ENCODE data around the gene PTPRD.

PTPRD gene

DNA sequence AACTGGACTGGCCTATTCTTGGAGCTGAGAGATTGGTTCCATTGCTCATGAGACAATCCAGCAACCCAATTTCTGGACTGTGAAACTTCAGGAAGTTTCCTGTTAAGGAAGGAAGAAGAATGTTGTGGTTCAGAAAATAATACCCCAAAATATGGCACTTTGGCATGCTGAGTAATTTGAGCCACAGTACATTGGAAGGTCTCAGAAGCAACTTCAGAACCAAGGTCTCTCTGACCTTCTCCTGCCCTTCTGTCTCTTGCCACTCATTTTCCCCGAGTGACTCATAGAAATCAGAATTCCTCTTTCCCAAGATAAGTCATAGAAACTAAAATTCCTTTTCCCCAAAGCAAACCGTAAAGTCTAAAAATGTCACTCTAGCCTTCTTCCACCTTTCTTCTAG is 1366.1 kb downstream of the PTPRD start:
- TF ChIP-seq, protein P1, sequence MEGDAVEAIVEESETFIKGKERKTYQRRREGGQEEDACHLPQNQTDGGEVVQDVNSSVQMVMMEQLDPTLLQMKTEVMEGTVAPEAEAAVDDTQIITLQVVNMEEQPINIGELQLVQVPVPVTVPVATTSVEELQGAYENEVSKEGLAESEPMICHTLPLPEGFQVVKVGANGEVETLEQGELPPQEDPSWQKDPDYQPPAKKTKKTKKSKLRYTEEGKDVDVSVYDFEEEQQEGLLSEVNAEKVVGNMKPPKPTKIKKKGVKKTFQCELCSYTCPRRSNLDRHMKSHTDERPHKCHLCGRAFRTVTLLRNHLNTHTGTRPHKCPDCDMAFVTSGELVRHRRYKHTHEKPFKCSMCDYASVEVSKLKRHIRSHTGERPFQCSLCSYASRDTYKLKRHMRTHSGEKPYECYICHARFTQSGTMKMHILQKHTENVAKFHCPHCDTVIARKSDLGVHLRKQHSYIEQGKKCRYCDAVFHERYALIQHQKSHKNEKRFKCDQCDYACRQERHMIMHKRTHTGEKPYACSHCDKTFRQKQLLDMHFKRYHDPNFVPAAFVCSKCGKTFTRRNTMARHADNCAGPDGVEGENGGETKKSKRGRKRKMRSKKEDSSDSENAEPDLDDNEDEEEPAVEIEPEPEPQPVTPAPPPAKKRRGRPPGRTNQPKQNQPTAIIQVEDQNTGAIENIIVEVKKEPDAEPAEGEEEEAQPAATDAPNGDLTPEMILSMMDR (IDR thresholded peaks at IDR 0.05; ENCODE audit: borderline replicate concordance, control extremely low read depth, extremely low read depth, insufficient read depth, missing control alignments) = no peak
- in situ Hi-C loops (cut with MboI; ENCODE audit: low sequenced_read_pairs, unreplicated experiment) = no loop called here
- DNase-seq (ENCODE audit: low spot score) = no peak

DNA sequence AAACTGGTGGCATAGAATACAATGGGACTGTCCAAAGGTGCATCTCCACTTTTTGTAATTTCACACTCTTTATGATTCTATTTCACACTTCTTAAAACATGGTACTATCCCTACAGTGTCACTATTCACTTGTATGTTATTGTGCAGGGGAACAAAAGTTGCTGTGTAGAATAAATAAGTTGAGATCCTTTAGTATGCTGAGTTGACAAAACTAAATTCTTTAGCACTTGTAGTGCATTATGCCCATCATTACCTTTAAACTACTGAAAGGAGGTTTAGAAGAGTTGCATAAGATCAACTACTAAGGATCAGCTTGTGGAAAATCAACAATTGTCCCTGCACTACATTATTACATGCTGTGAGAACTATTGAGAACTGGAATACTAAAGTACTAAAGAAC is 1380.9 kb downstream of the PTPRD start:
- in situ Hi-C loops (cut with MboI; ENCODE audit: low sequenced_read_pairs, unreplicated experiment) = no loop called here
- DNase-seq (ENCODE audit: low spot score) = no peak

DNA sequence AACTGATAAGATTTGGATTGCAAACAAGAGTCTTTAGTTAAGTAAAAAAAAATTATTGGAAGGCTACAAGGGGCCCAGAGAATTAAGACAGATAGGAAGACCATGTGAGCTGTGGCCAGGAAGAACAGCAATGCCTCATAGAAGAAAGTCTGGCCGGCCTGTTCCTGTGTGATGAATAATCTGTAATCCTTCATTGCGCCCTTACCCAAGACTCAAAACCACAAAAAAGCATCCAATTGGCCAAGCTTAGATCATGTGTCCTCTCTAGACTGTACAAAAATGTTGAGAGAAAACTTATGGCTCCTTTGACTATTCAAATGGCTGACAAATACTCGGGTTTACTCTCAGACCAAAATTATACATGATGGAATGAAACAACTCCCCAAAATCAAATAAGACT is 1383.5 kb downstream of the PTPRD start:
- TF ChIP-seq, protein P1 (IDR thresholded peaks at IDR 0.05; ENCODE audit: borderline replicate concordance, control extremely low read depth, extremely low read depth, insufficient read depth, missing control alignments) = no peak
- in situ Hi-C loops (cut with MboI; ENCODE audit: low sequenced_read_pairs, unreplicated experiment) = no loop called here
- no peak for DNase-seq (ENCODE audit: low spot score)

More for the DNA sequence above, 1380.9 kb downstream of the PTPRD start:
- TF ChIP-seq, protein P1 (IDR thresholded peaks at IDR 0.05; ENCODE audit: borderline replicate concordance, control extremely low read depth, extremely low read depth, insufficient read depth, missing control alignments) = no peak

DNA sequence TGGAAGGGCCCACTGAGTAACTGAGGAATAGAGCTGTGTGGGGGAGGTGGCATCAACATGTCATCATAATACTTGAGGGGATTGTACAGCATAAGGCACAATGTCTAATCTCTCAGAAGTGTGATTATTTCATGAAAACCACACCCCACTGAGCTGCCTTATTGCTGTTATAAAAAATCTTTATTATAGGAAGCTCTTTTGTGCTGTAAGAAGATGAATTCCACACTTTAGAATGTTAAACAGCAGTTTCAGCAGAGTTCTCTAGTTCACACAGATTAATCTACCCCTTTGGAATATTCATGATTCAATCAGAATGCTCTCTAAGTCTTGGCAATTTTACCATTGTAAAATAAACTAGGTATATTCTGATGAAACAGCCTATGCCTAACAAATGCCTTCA is 1389.6 kb downstream of the PTPRD start:
- in situ Hi-C loops (cut with MboI; ENCODE audit: low sequenced_read_pairs, unreplicated experiment) = no loop called here
- DNase-seq (ENCODE audit: low spot score) = no peak
- TF ChIP-seq, protein P1 (IDR thresholded peaks at IDR 0.05; ENCODE audit: borderline replicate concordance, control extremely low read depth, extremely low read depth, insufficient read depth, missing control alignments) = no peak

DNA sequence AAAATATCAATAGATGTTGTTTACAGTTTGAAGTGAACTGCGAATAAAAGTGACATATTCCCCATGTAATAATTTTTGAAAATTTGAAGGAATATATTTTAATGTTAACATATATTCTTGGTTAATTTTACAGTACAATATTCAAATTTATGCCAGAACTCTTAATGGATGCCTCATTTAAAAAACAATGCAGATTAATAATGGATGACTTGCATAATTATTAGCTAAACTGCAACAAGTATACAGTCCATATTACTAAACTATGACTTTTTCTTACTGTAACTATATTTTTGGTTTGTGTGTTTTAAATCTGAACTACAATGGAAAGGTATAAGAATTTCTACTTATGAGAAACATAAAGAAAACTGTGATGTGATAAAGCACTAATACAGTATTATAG is 1390.1 kb downstream of the PTPRD start:
- DNase-seq (ENCODE audit: low spot score) = no peak
- in situ Hi-C loops (cut with MboI; ENCODE audit: low sequenced_read_pairs, unreplicated experiment) = no loop called here
- TF ChIP-seq, protein P1 (IDR thresholded peaks at IDR 0.05; ENCODE audit: borderline replicate concordance, control extremely low read depth, extremely low read depth, insufficient read depth, missing control alignments) = no peak

DNA sequence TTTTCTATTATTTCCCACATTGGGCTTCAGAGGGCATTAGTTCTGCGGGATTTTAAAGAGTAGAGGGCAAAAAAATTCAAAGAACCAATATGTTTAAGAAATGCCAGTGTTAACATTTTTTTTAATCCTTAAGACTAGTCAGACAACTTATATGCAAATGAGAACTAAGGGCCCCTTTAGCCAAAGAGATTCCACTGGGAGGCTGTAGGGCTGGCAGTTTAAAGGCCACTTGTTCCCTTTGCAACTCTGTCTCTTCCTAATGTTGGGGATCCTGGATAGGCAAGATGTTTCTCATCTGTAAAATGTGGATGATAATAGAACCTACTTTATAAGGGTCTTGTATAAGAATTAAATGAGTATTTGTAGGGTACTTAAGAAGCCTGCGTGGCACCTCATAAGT is 1395.9 kb downstream of the PTPRD start:
- TF ChIP-seq, protein P1 (IDR thresholded peaks at IDR 0.05; ENCODE audit: borderline replicate concordance, control extremely low read depth, extremely low read depth, insufficient read depth, missing control alignments) = no peak
- in situ Hi-C loops (cut with MboI; ENCODE audit: low sequenced_read_pairs, unreplicated experiment) = no loop called here
- no peak for DNase-seq (ENCODE audit: low spot score)

DNA sequence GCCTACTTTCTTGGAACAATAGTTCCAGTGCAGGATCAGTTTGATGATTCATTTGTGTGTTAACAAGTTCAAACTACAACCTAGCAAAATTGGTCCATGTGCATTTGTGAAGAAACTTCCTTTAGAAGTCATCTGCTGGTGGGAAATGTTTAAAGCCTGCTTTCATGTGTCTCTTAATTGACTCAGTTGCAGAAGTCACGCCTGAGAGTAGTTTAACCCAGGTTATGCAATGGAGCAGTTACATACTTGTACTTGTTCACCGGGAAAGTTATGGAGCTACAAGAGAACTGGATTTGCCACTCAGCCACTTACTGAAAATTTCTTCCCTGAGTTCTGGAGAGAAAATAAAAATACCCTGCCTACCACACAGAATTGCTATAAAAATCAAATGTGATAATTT is 1397.8 kb downstream of the PTPRD start:
- DNase-seq (ENCODE audit: low spot score) = no peak
- TF ChIP-seq, protein P1 (IDR thresholded peaks at IDR 0.05; ENCODE audit: borderline replicate concordance, control extremely low read depth, extremely low read depth, insufficient read depth, missing control alignments) = no peak
- in situ Hi-C loops (cut with MboI; ENCODE audit: low sequenced_read_pairs, unreplicated experiment) = no loop called here

Measured in GM13976 (cell line).